ENCODE data around the gene SLC2A3. TPM values are rescaled to one million over a fixed set of nuclear protein-coding genes. Genes with fewer than 3 reads are reported as not detected.
"Not testable (repeated sequence)": the region's sequence is repeated elsewhere in the genome, so short reads cannot be mapped to it uniquely, and the experiment has no call there.

Gene SLC2A3
- polyA plus RNA-seq (2013) = 1,584 and 1,664 TPM in 2 replicates

DNA sequence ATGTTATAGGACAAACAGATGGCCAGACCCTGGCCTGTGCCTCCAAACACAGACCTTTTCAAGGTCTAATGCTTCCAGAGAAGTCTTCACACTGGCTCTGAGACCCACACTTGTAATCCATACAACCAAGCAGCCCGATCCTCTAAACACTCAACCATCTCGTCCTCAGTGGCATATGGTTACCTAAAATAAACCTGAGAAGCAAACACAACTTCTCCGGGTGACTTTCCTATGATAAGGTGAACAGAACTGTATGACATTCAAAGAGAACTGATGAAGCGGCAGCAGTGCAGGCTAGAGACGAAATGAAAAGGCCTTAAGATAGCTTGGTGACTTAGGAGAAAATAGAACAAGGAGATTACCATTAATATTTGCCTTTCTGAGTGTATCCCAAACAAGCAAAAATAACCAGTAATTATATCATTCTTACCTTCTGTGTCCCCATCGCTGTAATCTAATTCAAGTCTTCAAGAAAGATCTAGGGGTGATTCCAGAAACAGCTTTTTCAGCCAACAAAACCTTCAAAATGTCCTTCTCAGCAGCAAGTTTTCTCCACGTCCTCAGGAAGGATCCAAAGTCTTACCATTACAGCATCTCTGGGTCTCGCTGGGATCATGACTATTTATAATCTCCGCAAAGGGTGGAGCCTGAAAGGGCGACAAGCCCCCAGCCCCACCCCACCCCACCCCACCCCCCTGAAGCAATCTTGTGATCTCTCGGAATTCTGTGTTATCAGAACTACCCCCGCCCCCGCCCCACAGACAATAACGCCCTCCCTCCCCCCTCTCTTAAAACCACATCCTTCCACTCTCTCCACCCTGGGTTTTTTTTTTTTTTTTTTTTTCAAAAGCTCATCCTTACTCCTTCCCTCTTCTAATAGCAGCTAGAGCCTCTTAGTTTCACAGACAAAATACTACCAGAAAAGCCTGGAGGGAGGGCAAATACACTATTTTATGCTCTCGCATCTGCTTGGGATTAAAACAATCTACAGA is at the start of gene SLC2A3:
TSS of gene SLC2A3 (minus strand) at position 598 of the 992 bp plus-strand sequence. CDS start at position 445, 153 bp downstream.
- no peak within 1 kb of the TSS for H2BK12ac ChIP-seq (ENCODE audit: low read length)
- H2AFZ ChIP-seq (ENCODE audit: insufficient read depth, low read length, poor library complexity) = no peak within 1 kb of the TSS
- WGBS (ENCODE audit: extremely low coverage, insufficient coverage, insufficient read length) = no CpG with 5 or more reads among the region's 15 CpGs
- H3K79me1 ChIP-seq (ENCODE audit: low read length) = peaks cover 13% of the 10 kb centered on the region
- H3K4ac ChIP-seq (ENCODE audit: low read depth, low read length) = peak within 1 kb of the TSS; percentile 57
- peak within 1 kb of the TSS; percentile 60 for H3K4me2 ChIP-seq (ENCODE audit: low read length)
- H3K14ac ChIP-seq (ENCODE audit: low read length) = peak within 1 kb of the TSS; percentile 96
- H3K9ac ChIP-seq (ENCODE audit: low read length) = peak within 1 kb of the TSS; percentile 83
- DNase-seq = peak in 1 of 2 donors; percentile 58
- H2BK5ac ChIP-seq (ENCODE audit: low read depth, low read length, poor library complexity) = peak within 1 kb of the TSS; percentile 85
- H3K23ac ChIP-seq (ENCODE audit: low read length) = no peak within 1 kb of the TSS
- no peaks in the 10 kb centered on the region for H3K9me3 ChIP-seq (ENCODE audit: insufficient read depth, low read depth, low read length)
- H3K79me2 ChIP-seq (ENCODE audit: control insufficient read depth, insufficient read depth, low read length, poor library complexity) = peaks cover 22% of the 10 kb centered on the region
- peak within 1 kb of the TSS; percentile 69 for H4K8ac ChIP-seq (ENCODE audit: low read depth, low read length)
- peak within 1 kb of the TSS; percentile 70 for H3K4me3 ChIP-seq (ENCODE audit: low read depth, low read length)
- H3K27ac ChIP-seq (ENCODE audit: low read depth, low read length) = peak within 1 kb of the TSS; percentile 83
- H2BK120ac ChIP-seq (ENCODE audit: insufficient read depth, low read length, poor library complexity) = peak within 1 kb of the TSS; percentile 72
- H4K12ac ChIP-seq (ENCODE audit: low read depth, low read length) = no peak within 1 kb of the TSS
- peak within 1 kb of the TSS; percentile 72 for H3K18ac ChIP-seq (ENCODE audit: low read length)
- H3K36me3 ChIP-seq (ENCODE audit: control insufficient read depth in 1 of 2, insufficient read depth in 2 of 2, low read length in 2 of 2) = peaks cover 20 to 21% of the 10 kb centered on the region in 2 experiments
- peaks cover 6 to 7% of the 10 kb centered on the region in 2 experiments for H3K4me1 ChIP-seq (ENCODE audit: control insufficient read depth in 1 of 2, insufficient read depth in 2 of 2, low read length in 2 of 2)
- H2AK5ac ChIP-seq (ENCODE audit: low read length) = no peak within 1 kb of the TSS
- H3K27me3 ChIP-seq (ENCODE audit: insufficient read depth, low read length) = no peaks in the 10 kb centered on the region
- no peak within 1 kb of the TSS for H4K91ac ChIP-seq (ENCODE audit: low read depth, low read length)

DNA sequence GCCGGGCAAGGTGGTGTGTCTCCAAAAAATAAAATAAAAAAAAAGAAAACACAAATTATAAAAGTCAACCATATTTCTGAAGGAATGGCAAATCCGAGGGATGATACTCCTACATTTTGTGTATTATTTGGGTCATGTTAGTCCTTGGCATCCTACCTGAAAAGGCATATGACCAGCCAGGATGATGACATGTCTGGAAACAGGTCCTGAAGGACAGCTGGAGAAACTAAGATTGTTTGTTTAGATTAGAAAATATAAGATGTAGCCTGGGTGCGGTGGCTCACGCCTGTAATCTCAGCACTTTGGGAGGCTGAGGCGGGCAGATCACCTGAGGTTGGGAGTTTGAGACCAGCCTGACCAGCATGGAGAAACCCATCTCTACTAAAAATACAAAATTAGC is 48.9 kb upstream of the SLC2A3 start:
- Histone ChIP-seq H3K4me2 (ENCODE audit: low read length) (no peak overlapping the region), H3K18ac (ENCODE audit: low read length) (no peak overlapping the region), H4K12ac (ENCODE audit: low read depth, low read length) (no peak overlapping the region), H3K23ac (ENCODE audit: low read length) (no peak overlapping the region), H4K8ac (ENCODE audit: low read depth, low read length) (no peak overlapping the region), H3K79me2 (ENCODE audit: control insufficient read depth, insufficient read depth, low read length, poor library complexity) (no peaks in the 10 kb centered on the region), H2BK120ac (ENCODE audit: insufficient read depth, low read length, poor library complexity) (no peak overlapping the region), H3K9me3 (ENCODE audit: insufficient read depth, low read depth, low read length) (no peaks in the 10 kb centered on the region), H2BK5ac (ENCODE audit: low read depth, low read length, poor library complexity) (peak overlapping the region; percentile 21), H4K91ac (ENCODE audit: low read depth, low read length) (peak overlapping the region; percentile 77), H3K4ac (ENCODE audit: low read depth, low read length) (no peak overlapping the region), H3K27me3 (ENCODE audit: insufficient read depth, low read length) (no peaks in the 10 kb centered on the region), H2AFZ (ENCODE audit: insufficient read depth, low read length, poor library complexity) (no peak overlapping the region), H3K14ac (ENCODE audit: low read length) (no peak overlapping the region), H3K9ac (ENCODE audit: low read length) (no peak overlapping the region), H2AK5ac (ENCODE audit: low read length) (no peak overlapping the region), H3K27ac (ENCODE audit: low read depth, low read length) (no peak overlapping the region), H3K4me3 (ENCODE audit: low read depth, low read length) (no peak overlapping the region), H2BK12ac (ENCODE audit: low read length) (peak overlapping the region; percentile 49), H3K79me1 (ENCODE audit: low read length) (peaks cover 14% of the 10 kb centered on the region), H3K4me1 (ENCODE audit: control insufficient read depth in 1 of 2, insufficient read depth in 2 of 2, low read length in 2 of 2) (peaks cover 3% of the 10 kb centered on the region in 2 experiments), H3K36me3 (ENCODE audit: control insufficient read depth in 1 of 2, insufficient read depth in 2 of 2, low read length in 2 of 2) (no peaks in the 10 kb centered on the region)
- peak; percentile 68 to 83 for DNase-seq
- no CpG with 5 or more reads among the region's 5 CpGs for WGBS (ENCODE audit: extremely low coverage, insufficient coverage, insufficient read length)

- H3K27me3 ChIP-seq (ENCODE audit: insufficient read depth, low read length); H3K4me2 ChIP-seq (ENCODE audit: low read length); H4K91ac ChIP-seq (ENCODE audit: low read depth, low read length); H2AFZ ChIP-seq (ENCODE audit: insufficient read depth, low read length, poor library complexity); H3K79me2 ChIP-seq (ENCODE audit: control insufficient read depth, insufficient read depth, low read length, poor library complexity); H3K9ac ChIP-seq (ENCODE audit: low read length); H3K18ac ChIP-seq (ENCODE audit: low read length); H3K23ac ChIP-seq (ENCODE audit: low read length); H3K9me3 ChIP-seq (ENCODE audit: insufficient read depth, low read depth, low read length); H3K4me3 ChIP-seq (ENCODE audit: low read depth, low read length); H3K14ac ChIP-seq (ENCODE audit: low read length); H3K36me3 ChIP-seq (ENCODE audit: control insufficient read depth in 1 of 2, insufficient read depth in 2 of 2, low read length in 2 of 2); H4K12ac ChIP-seq (ENCODE audit: low read depth, low read length); H3K4me1 ChIP-seq (ENCODE audit: control insufficient read depth in 1 of 2, insufficient read depth in 2 of 2, low read length in 2 of 2); H2AK5ac ChIP-seq (ENCODE audit: low read length); H3K4ac ChIP-seq (ENCODE audit: low read depth, low read length): not testable (repeated sequence)
- Histone ChIP-seq H2BK12ac (ENCODE audit: low read length) (peak overlapping the region; percentile 72), H3K79me1 (ENCODE audit: low read length) (peaks cover 14% of the 10 kb centered on the region), H2BK5ac (ENCODE audit: low read depth, low read length, poor library complexity) (peak overlapping the region; percentile 80), H4K8ac (ENCODE audit: low read depth, low read length) (peak overlapping the region; percentile 56), H2BK120ac (ENCODE audit: insufficient read depth, low read length, poor library complexity) (peak overlapping the region; percentile 86), H3K27ac (ENCODE audit: low read depth, low read length) (peak overlapping the region; percentile 65)
- no CpG with 5 or more reads among the region's 1 CpG for WGBS (ENCODE audit: extremely low coverage, insufficient coverage, insufficient read length)
- DNase-seq = peak; percentile 73 to 82
Observed at GRCh38 chr12:7983460-7983859, 47.5 kb upstream of the SLC2A3 start.

GRCh38 chr12:7983019-7983418 is 47.0 kb upstream of the SLC2A3 start:
- peak overlapping the region; percentile 86 for H3K4ac ChIP-seq (ENCODE audit: low read depth, low read length)
- not testable (repeated sequence) for H3K9me3 ChIP-seq (ENCODE audit: insufficient read depth, low read depth, low read length); H4K12ac ChIP-seq (ENCODE audit: low read depth, low read length); H3K27me3 ChIP-seq (ENCODE audit: insufficient read depth, low read length); H3K4me2 ChIP-seq (ENCODE audit: low read length); H3K23ac ChIP-seq (ENCODE audit: low read length); H3K79me2 ChIP-seq (ENCODE audit: control insufficient read depth, insufficient read depth, low read length, poor library complexity); H3K9ac ChIP-seq (ENCODE audit: low read length); H3K4me3 ChIP-seq (ENCODE audit: low read depth, low read length); H3K4me1 ChIP-seq (ENCODE audit: control insufficient read depth in 1 of 2, insufficient read depth in 2 of 2, low read length in 2 of 2); H2AFZ ChIP-seq (ENCODE audit: insufficient read depth, low read length, poor library complexity); H3K36me3 ChIP-seq (ENCODE audit: control insufficient read depth in 1 of 2, insufficient read depth in 2 of 2, low read length in 2 of 2)
- peak in 1 of 2 donors; percentile 22 for DNase-seq
- WGBS (ENCODE audit: extremely low coverage, insufficient coverage, insufficient read length) = no CpG with 5 or more reads among the region's 11 CpGs
- H4K8ac ChIP-seq (ENCODE audit: low read depth, low read length) = peak overlapping the region; percentile 16
- peak overlapping the region; percentile 97 for H2AK5ac ChIP-seq (ENCODE audit: low read length)
- peak overlapping the region; percentile 96 for H2BK120ac ChIP-seq (ENCODE audit: insufficient read depth, low read length, poor library complexity)
- peaks cover 14% of the 10 kb centered on the region for H3K79me1 ChIP-seq (ENCODE audit: low read length)
- H2BK5ac ChIP-seq (ENCODE audit: low read depth, low read length, poor library complexity) = peak overlapping the region; percentile 91
- peak overlapping the region; percentile 93 for H3K14ac ChIP-seq (ENCODE audit: low read length)
- peak overlapping the region; percentile 61 for H3K27ac ChIP-seq (ENCODE audit: low read depth, low read length)
- peak overlapping the region; percentile 97 for H4K91ac ChIP-seq (ENCODE audit: low read depth, low read length)
- H2BK12ac ChIP-seq (ENCODE audit: low read length) = peak overlapping the region; percentile 94
- peak overlapping the region; percentile 92 for H3K18ac ChIP-seq (ENCODE audit: low read length)
